CD4-positive, alpha-beta memory T cell (primary cell): ENCODE data around the gene AVPR2. TPM values are rescaled to one million over a fixed set of nuclear protein-coding genes. Genes with fewer than 3 reads are reported as not detected.

ENCODE experiments used
- CTCF ChIA-PET: fragments of 350-600 bp; sonication (Branson Sonifier 250); formaldehyde crosslinking; loops from one replicate; lab custom pipeline; 2021; ENCODE audit warnings: inconsistent platforms; ENCODE audit not compliant: partially characterized antibody; lab: Charles Lee
- POLR2A ChIA-PET: fragments of 350-600 bp; sonication (Branson Sonifier 250); formaldehyde crosslinking; loops from one replicate; lab custom pipeline; 2021; ENCODE audit not compliant: partially characterized antibody; lab: Charles Lee
- DNase-seq, 5 donors: peaks; one replicate each; pipeline versions ENCODE4 v3.0.0 to v3.0.0-alpha.2; 2020 to 2022; ENCODE audit warnings: mixed read lengths in 1 of 5
- H3K27ac ChIP-seq: one replicate; pipeline ENCODE4 v1.7.0; 2013; ENCODE audit warnings: low read depth, low read length
- H3K27me3 ChIP-seq: 2 replicates; pipeline ENCODE4 v1.7.0; 2013; ENCODE audit warnings: mild to moderate bottlenecking, low read length, moderate library complexity; ENCODE audit not compliant: insufficient read depth
- H3K36me3 ChIP-seq: 2 replicates; pipeline ENCODE4 v1.7.0; 2013; ENCODE audit warnings: mild to moderate bottlenecking, low read length, moderate library complexity; ENCODE audit not compliant: insufficient read depth
- H3K4me1 ChIP-seq: 2 replicates; pipeline ENCODE4 v1.7.0; 2013; ENCODE audit warnings: mild to moderate bottlenecking, low read length, moderate library complexity; ENCODE audit not compliant: insufficient read depth
- H3K4me3 ChIP-seq, 2 donors: one replicate each; pipeline ENCODE4 v1.7.0; 2013; ENCODE audit warnings: low read length in 2 of 2, mild to moderate bottlenecking in 1 of 2
- H3K9me3 ChIP-seq, 2 donors: one replicate each; pipeline ENCODE4 v1.7.0; 2013; ENCODE audit warnings: low read length in 2 of 2, control low read depth in 1 of 2; ENCODE audit not compliant: control insufficient read depth in 1 of 2
- H3K27ac Mint-ChIP-seq, 7 donors: one replicate each; pipeline ENCODE4 v1.8.0; 2020 to 2021; ENCODE audit warnings: mixed read lengths in 7 of 7, mild to moderate bottlenecking in 6 of 7, inconsistent platforms in 3 of 7, moderate library complexity in 3 of 7
- H3K27me3 Mint-ChIP-seq, 2 donors: one replicate each; pipeline ENCODE4 v1.8.0; 2020 to 2021; ENCODE audit warnings: mixed read lengths in 2 of 2
- H3K36me3 Mint-ChIP-seq, 2 donors: one replicate each; pipeline ENCODE4 v1.8.0; 2020 to 2021; ENCODE audit warnings: mixed read lengths in 2 of 2, inconsistent platforms in 1 of 2, mild to moderate bottlenecking in 1 of 2
- H3K4me1 Mint-ChIP-seq, 4 donors: one replicate each; pipeline ENCODE4 v1.8.0; 2020 to 2021; ENCODE audit warnings: mixed read lengths in 4 of 4, mild to moderate bottlenecking in 1 of 4
- H3K4me3 Mint-ChIP-seq, 8 donors: one replicate each; pipeline ENCODE4 v1.8.0; 2020 to 2021; ENCODE audit warnings: mixed read lengths in 8 of 8, mild to moderate bottlenecking in 7 of 8, moderate library complexity in 6 of 8, inconsistent platforms in 3 of 8
- H3K9me3 Mint-ChIP-seq, 8 donors: one replicate each; pipeline ENCODE4 v1.8.0; 2020 to 2021; ENCODE audit warnings: mixed read lengths in 8 of 8, mild to moderate bottlenecking in 5 of 8, inconsistent platforms in 3 of 8, moderate library complexity in 1 of 8
- intact Hi-C: fragments of 100-400 bp; cut with micrococcal nuclease; formaldehyde crosslinking; loops from one replicate; pipeline ENCODE4 v1.15.1; 2023
- polyA plus RNA-seq, 2 donors: library from polyadenylated mRNA; unstranded; fragments of 300-500 nt; fragmentation: Illumina TruSeq; gene quantifications; one replicate each; pipeline ENCODE4 v1.2.3, GENCODE V29; 2021
- total RNA-seq, 2 experiments: library from RNA; stranded (reverse); gene quantifications; one replicate each; pipeline ENCODE4 v1.2.3, GENCODE V29; 2021

Gene AVPR2
- total and polyA plus RNA-seq, 4 experiments from 2014 or later: 0.15 TPM; not detected in 3

DNA sequence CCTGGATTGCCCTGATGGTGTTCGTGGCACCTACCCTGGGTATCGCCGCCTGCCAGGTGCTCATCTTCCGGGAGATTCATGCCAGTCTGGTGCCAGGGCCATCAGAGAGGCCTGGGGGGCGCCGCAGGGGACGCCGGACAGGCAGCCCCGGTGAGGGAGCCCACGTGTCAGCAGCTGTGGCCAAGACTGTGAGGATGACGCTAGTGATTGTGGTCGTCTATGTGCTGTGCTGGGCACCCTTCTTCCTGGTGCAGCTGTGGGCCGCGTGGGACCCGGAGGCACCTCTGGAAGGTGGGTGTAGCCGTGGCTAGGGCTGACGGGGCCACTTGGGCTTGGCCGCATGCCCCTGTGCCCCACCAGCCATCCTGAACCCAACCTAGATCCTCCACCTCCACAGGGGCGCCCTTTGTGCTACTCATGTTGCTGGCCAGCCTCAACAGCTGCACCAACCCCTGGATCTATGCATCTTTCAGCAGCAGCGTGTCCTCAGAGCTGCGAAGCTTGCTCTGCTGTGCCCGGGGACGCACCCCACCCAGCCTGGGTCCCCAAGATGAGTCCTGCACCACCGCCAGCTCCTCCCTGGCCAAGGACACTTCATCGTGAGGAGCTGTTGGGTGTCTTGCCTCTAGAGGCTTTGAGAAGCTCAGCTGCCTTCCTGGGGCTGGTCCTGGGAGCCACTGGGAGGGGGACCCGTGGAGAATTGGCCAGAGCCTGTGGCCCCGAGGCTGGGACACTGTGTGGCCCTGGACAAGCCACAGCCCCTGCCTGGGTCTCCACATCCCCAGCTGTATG, 1.8 kb downstream of the AVPR2 start:
- no peaks in the 10 kb centered on the region for H3K27me3 ChIP-seq
- ChIA-PET POLR2A (interaction anchor here (0.7 to 13.7 kb wide), 10 partner anchors 9 to 124 kb away, joined by 3 to 222 read pairs (median 3); partner anchors contain the start of genes ARHGAP4 and NAA10), CTCF (interaction anchor here (0.8 to 4.3 kb wide), 4 partner anchors 17 to 41 kb away, joined by 3 to 13 read pairs (median 8); no protein-coding TSS in a partner anchor)
- intact Hi-C loops: loop anchor here (2.0 to 5.0 kb wide), 2 partner anchors 20 to 41 kb away; partner anchors contain the start of gene ARHGAP4
- H3K9me3 Mint-ChIP-seq: no peaks in the 10 kb centered on the region
- H3K27ac Mint-ChIP-seq: peak overlapping the region in 6 of 7 donors; percentile 13 to 89 (median 45)
- peaks cover 18 to 43% (median 27%) of the 10 kb centered on the region in 4 donors for H3K4me1 Mint-ChIP-seq
- no peaks in the 10 kb centered on the region for H3K27me3 Mint-ChIP-seq
- H3K4me3 Mint-ChIP-seq: peak overlapping the region in 2 of 8 donors; percentile 17 to 75
- DNase-seq: peak in 1 of 5 donors; percentile 51
- no peaks in the 10 kb centered on the region for H3K36me3 ChIP-seq
- H3K4me1 ChIP-seq: peaks cover 31% of the 10 kb centered on the region
- H3K4me3 ChIP-seq: no peak overlapping the region
- H3K36me3 Mint-ChIP-seq: peaks cover 0 to 4% of the 10 kb centered on the region in 2 donors
- no peaks in the 10 kb centered on the region for H3K9me3 ChIP-seq
- no peak overlapping the region for H3K27ac ChIP-seq

DNA sequence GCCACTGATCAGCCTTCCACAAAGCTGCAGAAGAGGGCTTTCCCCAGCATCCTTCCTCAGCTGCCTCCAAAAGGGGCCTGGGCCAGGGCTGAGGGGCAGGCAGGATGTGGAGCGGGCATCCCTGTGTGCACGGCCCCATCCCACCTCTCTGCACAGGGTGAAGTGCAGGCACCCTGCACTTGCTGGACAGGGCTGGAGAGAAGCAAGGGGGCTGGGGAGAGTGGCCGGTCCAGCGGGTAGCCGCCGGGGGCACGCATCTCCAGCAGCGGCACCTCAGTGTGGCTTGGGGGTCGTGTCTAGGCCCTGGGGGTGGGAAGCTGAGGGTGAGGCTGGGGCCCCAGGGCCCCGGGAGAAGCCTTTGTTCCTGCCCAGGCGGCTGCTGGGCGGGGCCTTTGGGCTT, 3.0 kb downstream of the AVPR2 start:
- Histone ChIP-seq H3K27me3 (no peaks in the 10 kb centered on the region), H3K36me3 (no peaks in the 10 kb centered on the region), H3K4me3 (no peak overlapping the region), H3K9me3 (no peaks in the 10 kb centered on the region), H3K4me1 (peaks cover 28% of the 10 kb centered on the region), H3K27ac (no peak overlapping the region)
- H3K4me1 Mint-ChIP-seq: peaks cover 15 to 40% (median 23%) of the 10 kb centered on the region in 4 donors
- H3K9me3 Mint-ChIP-seq: peaks cover 0 to 2% (median 0%) of the 10 kb centered on the region in 8 donors
- DNase-seq: no peak
- intact Hi-C loops: loop anchor here (2.0 to 5.0 kb wide), 2 partner anchors 19 to 40 kb away; partner anchors contain the start of gene ARHGAP4
- no peaks in the 10 kb centered on the region for H3K27me3 Mint-ChIP-seq
- peaks cover 5 to 10% of the 10 kb centered on the region in 2 donors for H3K36me3 Mint-ChIP-seq
- no peak overlapping the region for H3K27ac Mint-ChIP-seq
- ChIA-PET CTCF (interaction anchor here (1.5 to 4.3 kb wide), 3 partner anchors 16 to 40 kb away, joined by 3 to 13 read pairs (median 12); no protein-coding TSS in a partner anchor), POLR2A (interaction anchor here (0.7 to 13.7 kb wide), 5 partner anchors 8 to 113 kb away, joined by 3 to 222 read pairs (median 3); partner anchors contain the start of genes ARHGAP4, IDH3G, NAA10 and SSR4)
- H3K4me3 Mint-ChIP-seq: no peak overlapping the region

DNA sequence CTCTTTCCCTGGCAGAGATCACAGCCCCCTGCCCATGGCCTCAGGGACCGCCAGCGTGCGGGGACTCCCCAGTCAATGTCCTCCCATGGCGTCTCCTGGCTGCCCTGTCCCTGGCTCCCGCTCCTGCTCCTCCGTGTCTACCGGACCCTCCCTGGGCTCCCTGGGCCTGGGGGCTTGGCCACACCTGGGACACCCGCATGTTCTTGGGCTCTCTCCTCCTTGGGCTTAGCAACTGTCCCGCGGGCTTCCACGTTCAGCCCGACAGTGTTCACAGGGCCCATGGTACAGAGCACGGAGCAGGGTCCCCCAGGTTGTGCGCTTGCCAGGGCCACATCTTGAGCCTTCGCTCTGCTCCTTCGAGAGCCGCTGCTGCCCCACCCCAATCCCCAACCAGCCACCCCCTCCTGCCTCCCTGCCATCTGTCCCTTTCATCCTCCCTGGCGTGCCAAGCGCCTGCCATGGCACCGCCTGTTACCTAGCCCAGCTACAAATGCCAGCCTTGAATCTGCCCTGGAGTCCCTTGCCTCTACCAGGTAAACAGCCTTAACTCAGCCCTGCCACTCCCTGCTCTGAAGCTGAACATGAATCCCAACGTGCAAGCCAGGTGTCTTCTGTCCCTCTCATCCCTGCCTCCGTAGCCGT, 3.9 kb downstream of the AVPR2 start:
- ChIA-PET POLR2A (interaction anchor here (13.7 kb wide), 1 partner anchor 14 kb away, joined by 222 read pairs; the partner anchor contains the start of gene ARHGAP4), CTCF (interaction anchor here (4.3 kb wide), 1 partner anchor 39 kb away, joined by 12 read pairs; no protein-coding TSS in a partner anchor)
- Histone ChIP-seq H3K36me3 (peaks cover 3% of the 10 kb centered on the region), H3K27ac (no peak overlapping the region), H3K4me3 (no peak overlapping the region), H3K4me1 (peaks cover 26% of the 10 kb centered on the region), H3K9me3 (no peaks in the 10 kb centered on the region), H3K27me3 (no peaks in the 10 kb centered on the region)
- no peak overlapping the region for H3K4me3 Mint-ChIP-seq
- H3K27me3 Mint-ChIP-seq: no peaks in the 10 kb centered on the region
- H3K27ac Mint-ChIP-seq: peak overlapping the region in 2 of 7 donors; percentile 25 to 65
- no peak for DNase-seq
- peaks cover 5 to 10% of the 10 kb centered on the region in 2 donors for H3K36me3 Mint-ChIP-seq
- peaks cover 12 to 31% (median 18%) of the 10 kb centered on the region in 4 donors for H3K4me1 Mint-ChIP-seq
- intact Hi-C loops: loop anchor here (5.0 kb wide), 1 partner anchor 39 kb away; no protein-coding TSS in a partner anchor
- peaks cover 0 to 2% (median 0%) of the 10 kb centered on the region in 8 donors for H3K9me3 Mint-ChIP-seq

DNA sequence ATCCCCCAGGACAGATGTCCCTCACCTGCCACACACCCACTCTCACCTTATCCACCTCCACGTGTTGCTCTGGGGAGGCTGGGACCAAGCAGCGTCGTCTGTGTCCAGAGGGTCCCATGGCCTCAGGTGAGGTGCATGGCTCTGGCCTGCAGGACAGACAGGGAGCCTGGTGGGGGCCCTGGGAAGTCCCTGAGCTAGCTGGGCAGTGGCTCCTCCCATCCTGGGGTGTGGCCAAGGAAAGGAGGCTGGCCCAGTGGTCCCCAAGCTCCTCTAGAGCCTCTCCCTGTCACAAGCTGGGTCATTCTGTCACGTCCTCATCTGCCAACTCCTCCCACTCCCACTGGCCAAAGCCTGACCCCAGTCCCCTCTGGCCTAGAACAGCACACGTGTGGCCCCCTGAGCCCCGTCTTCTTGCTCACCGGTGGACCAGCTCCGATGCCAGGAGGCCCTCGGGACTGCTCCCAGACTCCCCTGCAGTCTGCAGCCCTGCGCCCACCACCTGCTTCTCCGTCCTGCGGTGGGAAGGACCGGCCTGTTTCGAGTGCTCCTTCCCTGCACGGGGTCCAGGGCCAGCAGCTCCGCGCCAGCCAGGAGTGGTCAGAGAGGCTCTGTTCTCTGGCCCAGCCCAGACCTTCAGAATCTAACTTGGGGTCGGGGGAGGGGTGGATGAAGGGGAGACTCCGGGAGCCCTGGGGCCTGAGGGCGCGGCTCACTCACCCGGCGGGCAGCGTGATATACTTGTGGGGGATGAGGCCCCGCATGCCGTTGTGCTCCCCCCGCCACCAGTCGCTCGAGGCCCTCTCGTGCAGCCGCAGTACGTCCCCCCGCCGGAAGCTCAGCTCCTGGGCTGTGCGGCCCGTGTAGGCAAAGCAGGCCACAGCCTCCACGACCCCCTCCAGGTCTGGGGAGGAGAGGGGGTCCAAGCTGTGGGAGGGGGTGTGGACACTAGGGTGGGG, 4.8 kb downstream of the AVPR2 start:
- H3K27ac Mint-ChIP-seq: no peak overlapping the region
- Histone ChIP-seq H3K4me1 (peaks cover 16% of the 10 kb centered on the region), H3K36me3 (peaks cover 8% of the 10 kb centered on the region), H3K9me3 (no peaks in the 10 kb centered on the region), H3K4me3 (no peak overlapping the region), H3K27me3 (no peaks in the 10 kb centered on the region), H3K27ac (no peak overlapping the region)
- ChIA-PET POLR2A (interaction anchor here (0.6 to 13.7 kb wide), 2 partner anchors 12 to 13 kb away, joined by 4 to 222 read pairs; partner anchors contain the start of gene ARHGAP4), CTCF (interaction anchor here (4.3 kb wide), 1 partner anchor 38 kb away, joined by 12 read pairs; no protein-coding TSS in a partner anchor)
- intact Hi-C loops: loop anchor here (5.0 kb wide), 1 partner anchor 38 kb away; no protein-coding TSS in a partner anchor
- no peaks in the 10 kb centered on the region for H3K27me3 Mint-ChIP-seq
- H3K9me3 Mint-ChIP-seq: peaks cover 0 to 2% (median 0%) of the 10 kb centered on the region in 8 donors
- H3K4me3 Mint-ChIP-seq: no peak overlapping the region
- H3K36me3 Mint-ChIP-seq: peaks cover 9 to 13% of the 10 kb centered on the region in 2 donors
- peaks cover 7 to 22% (median 12%) of the 10 kb centered on the region in 4 donors for H3K4me1 Mint-ChIP-seq
- DNase-seq: no peak

DNA sequence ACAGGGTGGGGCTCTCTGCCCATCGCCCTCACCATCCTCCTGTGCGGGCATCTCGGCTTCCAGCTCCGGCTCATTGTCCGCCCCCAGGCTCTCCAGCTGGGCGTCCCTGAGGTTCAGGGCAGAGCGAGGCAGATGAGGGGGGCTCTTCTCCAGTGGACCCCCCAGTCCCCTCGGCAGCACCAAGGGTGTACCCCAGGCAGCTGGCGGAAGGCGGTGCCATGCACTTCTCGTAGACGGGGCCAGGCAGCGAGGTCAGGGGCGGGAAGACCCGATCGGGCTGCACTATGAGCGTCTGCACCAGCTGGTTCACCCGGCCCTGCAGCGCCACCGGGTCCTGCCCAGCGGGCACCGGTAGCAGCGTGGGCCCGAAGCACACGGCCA, 5.5 kb downstream of the AVPR2 start:
- Histone ChIP-seq H3K27me3 (no peaks in the 10 kb centered on the region), H3K36me3 (peaks cover 8% of the 10 kb centered on the region), H3K4me3 (no peak overlapping the region), H3K4me1 (peaks cover 9% of the 10 kb centered on the region), H3K27ac (no peak overlapping the region), H3K9me3 (no peaks in the 10 kb centered on the region)
- no peak overlapping the region for H3K4me3 Mint-ChIP-seq
- ChIA-PET CTCF (no interaction called here), POLR2A (interaction anchor here (0.6 to 13.7 kb wide), 2 partner anchors 12 to 13 kb away, joined by 4 to 222 read pairs; partner anchors contain the start of gene ARHGAP4)
- DNase-seq: no peak
- peaks cover 4 to 17% (median 10%) of the 10 kb centered on the region in 4 donors for H3K4me1 Mint-ChIP-seq
- peaks cover 0 to 2% (median 0%) of the 10 kb centered on the region in 8 donors for H3K9me3 Mint-ChIP-seq
- intact Hi-C loops: loop anchor here (5.0 kb wide), 1 partner anchor 37 kb away; no protein-coding TSS in a partner anchor
- peaks cover 9 to 13% of the 10 kb centered on the region in 2 donors for H3K36me3 Mint-ChIP-seq
- no peaks in the 10 kb centered on the region for H3K27me3 Mint-ChIP-seq
- H3K27ac Mint-ChIP-seq: no peak overlapping the region

DNA sequence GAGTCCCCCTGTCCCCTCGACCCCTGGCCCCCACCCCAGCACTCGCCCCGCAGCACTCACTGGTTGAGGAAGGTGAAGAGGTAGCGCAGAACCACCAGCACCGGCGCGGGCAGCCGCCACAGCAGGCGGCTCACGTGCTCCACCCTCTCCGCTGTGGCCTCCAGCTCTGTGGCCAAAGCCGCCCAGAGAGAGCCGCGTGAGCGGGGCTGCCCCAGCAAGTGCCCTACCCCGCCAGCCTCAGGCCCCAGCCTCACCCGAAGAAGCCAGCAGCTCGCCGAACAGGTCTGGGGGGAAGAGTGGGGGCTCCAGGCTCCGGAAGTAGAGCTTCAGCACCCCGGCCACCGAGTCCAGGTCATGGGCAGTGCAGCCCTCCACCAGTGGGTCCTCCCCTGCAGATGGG, 6.0 kb downstream of the AVPR2 start:
- Mint-ChIP-seq H3K4me3 (no peak overlapping the region), H3K27ac (no peak overlapping the region), H3K9me3 (peaks cover 0 to 2% (median 0%) of the 10 kb centered on the region in 8 donors), H3K27me3 (no peaks in the 10 kb centered on the region), H3K36me3 (peaks cover 9 to 13% of the 10 kb centered on the region in 2 donors), H3K4me1 (peaks cover 4 to 16% (median 10%) of the 10 kb centered on the region in 4 donors)
- Histone ChIP-seq H3K27ac (no peak overlapping the region), H3K27me3 (no peaks in the 10 kb centered on the region), H3K9me3 (no peaks in the 10 kb centered on the region), H3K4me1 (peaks cover 6% of the 10 kb centered on the region), H3K4me3 (no peak overlapping the region), H3K36me3 (peaks cover 8% of the 10 kb centered on the region)
- ChIA-PET POLR2A (interaction anchor here (13.7 kb wide), 1 partner anchor 12 kb away, joined by 222 read pairs; the partner anchor contains the start of gene ARHGAP4), CTCF (no interaction called here)
- intact Hi-C loops: no loop called here
- DNase-seq: no peak
